Stimulated activated CD8-positive, alpha-beta memory T cell treated with anti-CD3 and anti-CD28 coated beads, Interleukin-15, amount 100 ng/mL, for 4 hours (primary cell): ENCODE data around the gene DNAI2.

Experiments used
- DNase-seq, 2 donors: peaks; one replicate each; pipeline ENCODE4 v3.0.0-alpha.2; 2020; ENCODE audit warnings: low read depth in 2 of 2

Gene DNAI2

DNA sequence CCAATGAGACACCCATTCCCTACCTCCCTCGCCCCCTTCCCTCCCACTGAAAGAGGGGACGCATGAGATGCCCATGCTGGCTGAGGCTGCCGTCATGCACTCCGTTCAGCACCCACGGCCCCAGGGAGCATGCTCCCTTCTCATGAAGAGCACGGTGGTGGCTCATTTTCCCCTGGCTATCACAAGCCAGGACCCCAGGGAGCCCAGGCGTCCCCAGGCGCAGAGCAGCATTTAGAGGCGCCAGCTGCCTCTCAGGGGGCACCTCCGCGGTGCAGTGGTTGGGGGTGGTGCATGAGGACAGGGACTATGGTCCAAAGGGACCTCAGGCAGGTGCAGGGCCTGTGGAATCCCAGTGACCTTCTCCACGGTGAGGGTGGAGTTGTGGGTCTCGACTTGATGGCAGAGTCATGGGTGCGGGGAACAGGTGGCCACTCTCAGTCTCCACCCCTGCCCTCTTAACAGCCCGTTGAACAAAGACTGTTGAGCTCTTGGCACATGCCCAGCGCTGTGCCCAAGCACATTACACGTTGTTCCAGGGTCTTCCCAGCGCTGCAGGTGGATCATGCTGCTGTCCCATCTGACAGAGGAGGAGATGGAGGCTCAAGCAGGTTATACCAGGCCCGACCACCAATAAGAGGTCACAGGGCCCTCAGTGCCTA, 65.6 kb downstream of the DNAI2 start:
- no peak for DNase-seq

DNA sequence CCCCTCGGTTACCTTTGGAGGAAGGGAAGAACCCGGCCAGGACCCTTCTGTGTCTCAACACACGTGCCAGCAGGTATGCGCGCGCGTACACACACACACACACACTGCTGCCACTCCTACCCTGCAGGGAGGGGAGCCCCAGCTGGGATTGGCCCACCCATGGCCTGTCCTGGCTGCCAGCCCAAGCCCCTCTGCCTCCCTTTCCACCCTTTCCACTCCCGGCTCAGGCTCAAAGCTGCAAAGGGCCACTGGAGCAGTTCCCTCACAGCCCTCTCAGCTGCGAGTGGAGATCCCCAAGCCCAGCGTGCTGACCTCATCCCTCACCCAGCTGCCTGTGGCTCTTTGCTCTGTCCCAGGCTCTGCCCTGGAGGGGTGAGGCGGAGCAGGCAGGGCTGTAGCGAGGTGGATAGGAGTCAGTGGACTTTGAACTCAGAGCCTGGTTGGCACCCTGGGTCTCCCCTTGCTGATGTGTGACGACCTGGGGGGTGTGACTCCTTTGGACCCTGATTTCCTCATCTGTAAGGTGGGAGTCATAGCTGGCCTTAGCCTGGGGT, 66.5 kb downstream of the DNAI2 start:
- DNase-seq, result no peak

DNA sequence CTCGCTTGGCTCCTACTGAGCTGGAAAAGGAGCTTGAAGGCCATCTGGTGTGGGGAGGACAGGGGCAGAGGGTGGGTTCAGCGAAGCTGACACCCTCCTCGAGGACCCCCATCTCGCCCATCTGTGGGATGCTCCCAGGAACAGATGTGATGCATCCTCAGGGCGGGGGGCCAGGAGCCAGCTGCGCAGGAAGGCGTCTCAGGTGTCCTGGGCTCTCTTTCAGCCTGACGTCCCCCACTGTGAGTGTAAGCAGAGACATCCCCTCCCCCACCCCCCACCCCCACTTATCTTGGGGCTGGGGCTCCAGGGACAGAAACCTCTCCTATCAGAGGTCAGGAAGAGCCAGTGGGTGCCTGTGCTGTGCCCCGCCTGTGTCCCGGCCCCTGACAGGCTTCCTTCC, 68.2 kb downstream of the DNAI2 start:
- no peak for DNase-seq

DNA sequence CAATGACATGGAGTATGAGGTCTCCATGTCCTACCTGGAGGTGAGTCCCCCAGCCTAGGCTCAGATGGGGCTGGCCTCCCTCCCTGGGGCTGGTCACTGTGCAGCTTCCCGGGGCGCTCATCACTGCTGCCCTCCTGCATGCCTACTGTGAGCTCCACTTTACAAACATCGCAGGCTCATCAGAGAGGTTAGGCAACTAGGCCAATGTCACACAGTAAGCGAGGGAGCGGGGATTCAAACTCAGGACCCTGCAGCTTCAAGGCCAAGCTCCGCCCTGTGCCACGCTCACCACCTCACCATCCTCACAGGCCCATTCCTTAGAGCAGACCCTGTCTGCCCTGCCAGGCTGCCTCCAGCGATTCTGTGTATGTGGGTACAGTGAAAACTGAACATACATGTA, 69.1 kb downstream of the DNAI2 start:
- DNase-seq, result no peak

DNA sequence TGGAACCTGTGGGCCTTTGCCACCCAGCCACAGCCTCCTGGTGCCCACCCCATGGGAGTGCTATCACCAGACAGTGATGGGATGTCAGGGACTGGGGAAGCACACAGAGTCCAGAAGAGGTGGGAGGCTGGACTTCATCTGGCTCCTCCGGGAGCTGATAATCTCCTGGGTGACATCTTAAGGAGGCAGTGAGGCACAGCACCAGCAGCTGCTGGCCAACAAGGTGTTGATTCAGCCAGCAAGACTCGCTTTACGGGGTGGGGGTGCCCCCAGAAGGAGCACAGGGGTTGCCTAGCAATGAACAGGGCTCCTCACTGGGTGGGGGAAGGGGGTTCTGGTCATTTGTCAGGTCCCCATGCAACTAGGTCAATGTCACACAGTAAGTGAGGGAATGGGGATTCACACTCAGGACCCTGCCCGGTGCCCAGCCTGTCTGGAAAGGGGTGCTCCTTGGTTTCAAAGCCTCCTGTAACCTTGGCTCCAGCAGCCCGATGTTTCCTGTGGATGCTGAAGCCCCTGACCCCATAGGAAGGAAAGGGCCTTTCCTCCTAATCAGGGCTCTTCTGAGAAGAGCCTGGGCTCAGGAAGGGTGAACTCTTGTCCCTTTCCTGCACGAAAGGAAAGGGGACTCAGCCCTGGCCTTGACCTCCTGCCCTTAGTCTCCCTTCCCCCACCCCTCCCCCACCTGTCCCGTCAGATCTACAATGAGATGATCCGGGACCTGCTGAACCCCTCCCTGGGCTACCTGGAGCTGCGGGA, 69.7 kb downstream of the DNAI2 start:
- no peak for DNase-seq

DNA sequence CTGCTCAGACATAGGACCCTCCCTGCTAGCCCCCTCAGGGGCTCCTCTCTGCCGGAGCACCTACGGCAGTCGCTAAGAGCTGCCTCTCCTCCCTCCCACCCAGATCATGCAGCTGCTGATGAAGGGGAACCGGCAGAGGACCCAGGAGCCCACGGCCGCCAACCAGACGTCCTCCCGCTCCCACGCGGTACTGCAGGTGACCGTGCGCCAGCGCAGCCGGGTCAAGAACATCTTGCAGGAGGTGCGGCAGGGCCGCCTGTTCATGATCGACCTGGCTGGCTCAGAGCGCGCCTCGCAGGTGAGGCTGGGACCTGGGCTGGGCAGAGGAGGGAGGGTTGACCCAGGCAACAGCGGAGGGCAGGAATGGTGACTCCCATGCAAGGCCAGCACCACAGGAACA, 70.6 kb downstream of the DNAI2 start:
- no peak for DNase-seq

DNA sequence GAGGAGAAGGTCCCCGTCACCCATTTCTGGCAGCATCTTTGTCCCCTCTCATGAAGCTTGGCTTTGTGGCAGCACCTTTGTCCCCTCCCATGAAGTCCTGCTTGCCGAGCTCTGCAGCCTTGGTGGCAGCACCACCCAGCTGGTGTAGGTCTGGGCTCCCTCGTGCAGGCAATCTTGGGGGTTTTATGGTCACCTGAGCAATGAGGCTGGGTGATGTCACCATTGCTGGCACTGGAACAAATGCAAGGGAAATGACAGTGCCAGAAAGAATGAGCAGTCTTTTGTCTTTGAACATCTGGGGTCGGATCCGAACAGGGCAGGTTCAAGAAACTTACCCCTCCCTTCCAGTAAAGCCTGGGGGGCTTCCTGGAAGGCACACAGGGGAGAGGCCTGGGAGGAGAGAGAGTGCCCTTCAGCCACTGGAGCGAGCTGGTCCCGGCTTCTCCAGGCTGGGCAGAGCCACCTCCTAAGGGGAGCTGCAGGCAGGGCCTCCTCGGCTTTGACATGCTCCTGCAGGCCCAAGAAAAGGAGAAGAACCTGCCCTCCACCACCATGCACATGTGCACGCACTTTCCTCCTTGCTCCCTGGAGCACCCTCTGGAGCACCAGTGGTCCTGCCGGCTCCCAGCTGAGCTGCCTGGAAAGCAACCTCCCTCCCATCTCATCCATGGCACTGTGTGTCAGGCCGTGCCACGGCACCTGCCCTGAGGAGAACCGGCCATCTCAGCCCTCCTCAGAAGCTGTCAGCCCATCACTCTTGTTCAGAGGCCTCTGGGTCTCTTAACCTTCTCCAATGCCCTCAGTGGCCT, 71.6 kb downstream of the DNAI2 start:
- DNase-seq, result no peak

DNA sequence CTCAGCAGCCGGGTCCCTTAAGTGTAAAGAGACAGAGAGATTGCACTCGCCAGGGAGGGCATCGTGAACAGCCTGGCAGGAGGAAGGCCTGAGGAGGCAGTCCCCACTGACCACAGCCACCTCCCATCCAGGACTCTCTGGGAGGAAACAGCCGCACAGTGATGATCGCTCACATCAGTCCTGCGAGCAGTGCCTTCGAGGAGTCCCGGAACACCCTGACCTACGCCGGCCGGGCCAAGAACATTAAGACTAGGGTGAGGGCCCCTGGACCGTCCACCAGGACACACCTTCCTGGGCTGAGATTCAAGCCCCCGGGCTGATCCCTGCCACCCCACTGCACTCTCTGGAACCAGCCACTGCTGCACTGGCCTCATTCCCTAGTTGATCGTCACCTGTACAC, 73.6 kb downstream of the DNAI2 start:
- DNase-seq, result no peak

DNA sequence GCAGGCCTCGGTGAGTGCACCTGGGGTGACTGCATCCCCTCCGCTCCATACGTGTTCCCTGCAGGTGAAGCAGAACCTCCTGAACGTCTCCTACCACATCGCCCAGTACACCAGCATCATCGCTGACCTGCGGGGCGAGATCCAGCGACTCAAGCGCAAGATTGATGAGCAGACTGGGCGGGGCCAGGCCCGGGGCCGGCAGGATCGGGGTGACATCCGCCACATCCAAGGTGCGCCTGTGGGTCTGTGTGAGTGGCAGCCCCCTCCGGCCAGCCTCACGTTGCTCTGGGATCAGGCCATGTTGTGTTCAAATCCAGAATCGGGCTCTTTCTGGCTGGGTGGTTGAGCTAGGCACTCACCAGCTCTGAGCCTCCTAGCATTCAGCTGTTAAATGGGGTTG, 75.1 kb downstream of the DNAI2 start:
- DNase-seq, result no peak

DNA sequence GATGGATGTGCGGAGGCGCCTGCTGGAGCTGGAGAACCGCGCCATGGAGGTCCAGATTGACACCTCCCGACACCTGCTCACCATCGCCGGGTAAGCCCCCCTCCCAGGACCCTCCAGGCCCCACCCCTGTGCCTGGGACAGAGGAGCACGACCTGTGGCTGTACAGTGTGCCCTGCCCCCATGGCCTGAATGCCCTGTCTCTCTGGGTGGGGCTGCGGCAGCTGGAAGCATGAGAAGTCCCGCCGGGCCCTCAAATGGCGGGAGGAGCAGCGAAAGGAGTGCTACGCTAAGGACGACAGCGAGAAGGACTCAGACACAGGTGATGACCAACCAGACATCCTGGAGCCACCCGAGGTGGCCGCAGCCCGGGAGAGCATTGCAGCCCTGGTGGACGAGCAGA, 76.5 kb downstream of the DNAI2 start:
- DNase-seq, result no peak

DNA sequence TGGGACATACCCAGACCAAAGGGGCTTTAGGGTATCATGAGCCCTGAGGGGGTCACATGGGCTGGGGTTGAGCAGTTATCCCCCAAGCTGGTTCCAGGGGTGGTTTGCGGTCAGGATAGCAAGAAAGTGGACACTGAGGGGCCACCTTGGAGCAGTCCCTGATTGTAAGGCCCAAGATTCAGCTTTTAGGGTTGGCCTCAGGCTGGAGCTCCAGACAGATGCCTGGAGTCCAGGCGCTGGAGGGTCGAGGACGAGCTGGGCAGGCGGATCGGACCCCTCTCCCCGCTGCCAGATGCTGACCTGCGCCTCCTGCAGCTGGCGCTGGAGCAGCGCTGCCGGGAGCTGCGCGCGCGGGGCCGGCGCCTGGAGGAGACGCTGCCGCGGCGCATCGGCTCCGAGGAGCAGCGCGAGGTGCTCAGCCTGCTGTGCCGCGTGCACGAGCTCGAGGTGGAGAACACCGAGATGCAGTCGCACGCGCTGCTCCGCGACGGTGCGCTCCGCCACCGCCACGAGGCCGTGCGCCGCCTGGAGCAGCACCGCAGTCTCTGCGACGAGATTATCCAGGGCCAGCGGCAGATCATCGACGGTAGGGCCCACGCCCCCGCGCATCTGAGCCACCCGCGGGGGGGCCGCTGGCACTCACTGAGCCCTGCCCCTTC, 77.6 kb downstream of the DNAI2 start:
- DNase-seq, result no peak

DNA sequence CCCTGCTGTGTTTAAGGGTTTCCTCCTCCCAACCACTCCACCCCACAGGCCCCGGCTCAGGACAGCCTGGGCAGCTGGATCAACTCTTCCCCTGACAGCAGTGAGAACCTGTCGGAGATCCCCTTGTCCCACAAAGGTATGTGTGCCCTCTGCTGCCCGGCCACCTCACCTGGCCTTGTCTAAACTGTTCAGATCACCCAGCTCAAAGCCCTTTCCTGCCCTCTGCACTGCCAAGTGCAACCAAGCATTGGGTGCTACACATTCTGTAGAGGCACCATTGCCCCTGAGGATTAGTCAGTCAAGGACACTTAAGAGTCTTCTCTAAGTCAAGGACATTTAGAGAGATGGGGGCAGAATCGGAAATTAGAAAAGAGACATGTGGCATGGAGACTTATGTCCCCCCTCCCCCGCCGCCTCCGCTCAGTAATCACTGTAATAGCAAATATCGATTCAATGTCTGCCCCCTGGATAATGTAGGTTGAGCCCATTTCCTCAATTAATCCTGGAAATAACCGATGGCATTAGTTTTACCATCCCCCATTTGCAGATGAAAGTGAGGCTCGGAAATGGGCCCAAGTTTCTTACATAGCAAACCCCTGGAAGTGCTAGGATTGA, 79.5 kb downstream of the DNAI2 start:
- DNase-seq, result no peak

DNA sequence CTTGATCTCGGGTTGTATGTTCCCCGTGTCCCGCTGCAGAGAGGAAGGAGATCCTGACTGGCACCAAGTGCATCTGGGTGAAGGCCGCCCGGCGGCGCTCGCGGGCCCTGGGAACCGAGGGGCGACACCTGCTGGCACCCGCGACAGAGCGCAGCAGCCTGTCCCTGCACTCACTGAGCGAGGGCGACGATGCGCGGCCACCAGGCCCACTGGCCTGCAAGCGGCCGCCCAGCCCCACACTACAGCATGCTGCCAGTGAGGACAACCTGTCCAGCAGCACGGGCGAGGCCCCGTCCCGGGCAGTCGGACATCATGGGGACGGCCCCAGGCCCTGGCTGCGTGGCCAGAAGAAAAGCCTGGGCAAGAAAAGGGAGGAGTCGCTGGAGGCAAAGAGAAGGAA, 80.1 kb downstream of the DNAI2 start:
- DNase-seq, result no peak

DNA sequence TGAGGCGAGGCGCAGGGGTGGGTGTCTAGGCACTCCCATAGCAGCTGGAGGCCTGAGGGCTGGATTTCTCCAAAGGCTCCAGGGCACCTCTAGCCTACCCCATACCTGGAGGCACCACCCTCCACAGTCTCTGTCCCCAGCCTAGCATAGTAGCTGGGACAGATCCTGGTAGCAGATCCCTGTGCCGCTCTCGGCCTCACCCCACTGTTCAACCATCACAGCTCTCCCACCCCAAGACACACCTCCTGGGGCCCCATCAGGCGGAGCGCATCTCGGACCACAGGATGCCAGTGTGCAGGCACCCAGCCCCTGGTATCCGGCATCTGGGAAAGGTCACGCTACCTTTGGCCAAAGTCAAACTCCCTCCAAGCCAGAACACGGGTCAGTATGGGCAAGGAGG, 80.5 kb downstream of the DNAI2 start:
- no peak for DNase-seq

DNA sequence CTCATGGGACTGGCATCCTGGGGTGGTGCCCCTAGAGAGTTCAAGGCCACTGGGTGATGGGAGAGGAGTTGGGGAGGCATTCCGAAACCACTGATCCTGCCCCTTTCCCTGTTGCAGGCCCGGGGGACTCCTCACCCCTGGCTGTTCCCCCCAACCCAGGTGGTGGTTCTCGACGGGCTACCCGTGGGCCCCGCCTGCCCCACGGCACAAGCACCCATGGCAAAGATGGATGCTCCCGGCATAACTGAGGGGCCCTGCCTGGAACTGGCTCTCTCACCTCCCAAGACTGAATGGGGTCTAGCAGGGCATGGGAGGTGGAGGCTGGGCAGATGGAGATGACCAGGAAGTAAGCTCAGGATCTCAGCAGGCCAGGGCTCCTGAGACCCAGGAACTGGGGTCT, 81.0 kb downstream of the DNAI2 start:
- no peak for DNase-seq

DNA sequence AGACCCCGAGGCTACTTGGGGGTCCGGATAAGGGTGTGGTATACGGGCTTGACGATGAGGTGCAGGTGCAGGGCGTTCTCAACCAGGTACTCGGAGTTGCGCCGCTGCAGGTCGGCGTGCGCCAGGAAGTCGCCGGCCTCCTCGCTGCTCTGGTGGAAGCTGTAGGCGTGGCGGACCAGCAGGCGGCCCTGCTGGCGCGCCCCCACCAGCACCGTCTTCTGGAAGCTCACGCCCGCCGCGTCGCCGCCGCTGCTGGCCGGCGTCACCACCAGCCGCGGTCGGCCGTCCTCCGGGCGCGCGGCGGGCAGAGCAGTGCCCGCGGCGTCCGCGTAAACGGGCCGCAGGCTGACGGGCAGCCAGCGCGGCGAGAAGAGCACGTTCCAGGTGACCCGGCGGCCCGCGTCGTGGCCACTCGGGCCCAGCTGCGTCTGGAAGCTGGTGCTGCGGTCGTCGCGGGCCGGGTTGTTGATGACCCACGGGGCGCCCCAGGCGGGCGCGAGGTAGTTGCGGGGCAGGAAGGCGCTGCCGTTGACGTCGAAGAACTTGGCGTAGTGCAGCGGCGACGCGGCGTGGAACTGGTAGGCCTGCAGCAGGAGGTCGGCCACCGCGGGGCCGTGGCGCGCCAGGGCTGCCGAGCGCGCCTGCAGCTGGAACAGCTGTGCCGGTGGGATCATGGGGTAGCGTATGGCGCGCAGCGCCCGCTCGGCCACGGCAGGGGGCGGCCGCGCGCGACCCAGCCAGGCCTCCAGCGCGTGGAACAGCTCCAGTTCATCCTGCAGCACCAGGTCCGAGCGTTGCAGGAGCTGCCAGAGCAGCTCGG, 82.8 kb downstream of the DNAI2 start:
- DNase-seq, result no peak

DNA sequence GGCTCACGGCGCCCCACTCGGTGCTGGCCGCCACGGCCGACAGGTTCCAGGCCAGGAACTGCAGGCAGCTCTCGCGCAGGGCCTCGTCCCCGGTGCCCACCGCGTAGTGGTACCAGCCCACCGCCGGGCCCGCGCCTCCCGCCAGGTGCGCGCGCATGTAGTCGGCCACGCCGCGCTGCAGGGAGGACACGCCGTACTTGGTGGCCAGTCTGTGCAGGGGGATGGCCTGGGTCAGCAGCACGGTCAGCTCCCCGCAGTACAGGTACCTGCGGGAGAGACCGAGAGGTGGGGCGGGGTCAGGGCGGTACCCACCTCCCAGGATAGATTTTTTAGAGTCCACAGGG, 83.4 kb downstream of the DNAI2 start:
- DNase-seq, result no peak

DNA sequence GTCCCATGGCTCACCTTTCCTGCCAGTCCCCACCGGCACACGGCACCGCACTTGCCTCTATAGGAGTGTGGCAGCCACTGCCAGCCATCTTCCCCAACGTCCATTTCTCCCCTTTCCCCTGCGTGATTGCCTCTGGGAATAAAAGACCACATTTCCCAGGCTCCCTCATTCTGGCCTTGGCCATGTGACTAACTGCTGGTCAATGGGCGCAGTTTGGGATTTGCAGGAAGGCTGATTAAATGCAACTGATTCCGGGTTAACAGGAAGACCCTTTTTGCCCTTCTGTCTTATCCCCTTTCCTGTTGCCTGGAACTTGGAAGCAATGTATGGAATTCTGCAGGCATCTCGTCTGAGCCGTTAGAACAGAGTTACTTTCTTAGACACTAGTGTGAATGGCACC, 84.7 kb downstream of the DNAI2 start:
- DNase-seq, result no peak

DNA sequence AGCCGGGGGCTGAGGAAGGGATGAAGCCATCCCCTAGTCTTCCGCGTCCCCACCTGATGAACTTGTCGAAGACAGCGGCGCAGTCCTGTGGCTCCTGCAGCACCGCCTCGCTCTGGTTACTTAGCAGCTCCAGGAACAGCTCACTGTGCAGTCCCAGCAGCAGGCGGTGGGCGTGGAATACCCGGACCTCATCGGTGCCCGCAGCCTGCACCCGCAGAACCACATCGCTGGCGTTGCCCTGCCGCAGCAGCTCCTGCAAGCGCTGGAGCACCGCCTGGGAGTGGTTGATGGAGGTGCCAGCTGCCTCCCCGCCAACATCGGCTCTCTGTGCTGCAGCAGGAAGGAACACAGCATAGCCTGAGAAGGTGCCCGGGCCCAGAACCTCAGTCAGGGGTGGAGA, 85.9 kb downstream of the DNAI2 start:
- DNase-seq, result no peak

DNA sequence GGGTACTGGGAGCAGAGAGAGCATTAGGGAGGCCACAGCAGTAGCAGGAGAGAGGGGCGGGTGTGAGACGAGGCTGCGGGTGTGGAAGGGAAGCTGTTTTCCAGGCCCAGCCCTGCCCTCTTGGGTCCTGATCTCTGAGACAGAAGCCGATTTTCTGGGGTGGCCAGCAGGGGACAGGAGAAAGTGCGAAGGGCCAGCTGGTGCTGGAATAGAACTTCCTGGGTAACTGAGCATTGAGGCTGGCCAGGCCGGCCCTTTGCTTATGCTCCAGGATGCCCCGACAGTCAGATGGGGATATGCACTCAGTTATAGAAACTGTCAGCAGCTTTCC, 86.8 kb downstream of the DNAI2 start:
- no peak for DNase-seq
